Kidney epithelial cell (primary cell): Measurements from ENCODE around the gene PCDHA7. TPM values are rescaled to one million over a fixed set of nuclear protein-coding genes. Genes with fewer than 3 reads are reported as not detected.
"Not testable (repeated sequence)": the region's sequence is repeated elsewhere in the genome, so short reads cannot be mapped to it uniquely, and the experiment has no call there.

ENCODE experiments used
- DNase-seq: peaks from one replicate; pipeline ENCODE4 v3.0.0-alpha.2; 2010; ENCODE audit warnings: low read depth
- H3K27me3 ChIP-seq: 2 replicates; pipeline ENCODE4 v1.6.0; 2011; ENCODE audit warnings: low read length; ENCODE audit not compliant: control insufficient read depth, insufficient read depth
- H3K36me3 ChIP-seq: 2 replicates; pipeline ENCODE4 v1.5.1; 2011; ENCODE audit warnings: low read length; ENCODE audit not compliant: control insufficient read depth, insufficient read depth
- H3K4me3 ChIP-seq: 2 replicates; pipeline ENCODE4 v1.5.1; 2011; ENCODE audit warnings: low read depth, mild to moderate bottlenecking, control low read depth, low read length
- total RNA-seq: library from RNA; depleted of rRNA; stranded (reverse); fragments of >200 nt; gene quantifications from 2 replicates; pipeline ENCODE4 v1.2.3, GENCODE V29; 2015
- TF ChIP-seq, protein P1 (sequence below): IDR thresholded peaks from 2 replicates; pipeline ENCODE4 v1.5.1; 2011; ENCODE audit warnings: mild to moderate bottlenecking, moderate library complexity, low read length, control low read depth, inconsistent platforms; ENCODE audit not compliant: insufficient read depth, poor library complexity, severe bottlenecking

Gene PCDHA7
- total RNA-seq, 1 donor from 2014 or later = 0.25 TPM

DNA sequence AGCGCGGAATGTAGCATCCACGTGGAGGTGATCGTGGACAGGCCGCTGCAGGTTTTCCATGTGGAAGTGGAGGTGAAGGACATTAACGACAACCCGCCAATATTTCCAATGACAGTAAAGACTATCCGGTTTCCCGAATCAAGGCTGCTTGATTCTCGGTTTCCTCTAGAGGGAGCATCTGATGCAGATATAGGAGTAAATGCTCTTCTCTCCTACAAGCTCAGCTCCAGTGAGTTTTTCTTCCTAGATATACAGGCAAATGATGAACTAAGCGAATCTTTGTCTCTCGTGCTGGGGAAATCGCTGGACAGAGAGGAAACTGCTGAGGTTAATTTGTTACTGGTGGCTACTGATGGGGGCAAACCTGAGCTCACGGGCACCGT is 38.8 kb upstream of the PCDHA7 start:
- no peaks in the 10 kb centered on the region for H3K36me3 ChIP-seq
- H3K4me3 ChIP-seq = no peak overlapping the region
- H3K27me3 ChIP-seq = no peaks in the 10 kb centered on the region
- TF ChIP-seq, protein P1, sequence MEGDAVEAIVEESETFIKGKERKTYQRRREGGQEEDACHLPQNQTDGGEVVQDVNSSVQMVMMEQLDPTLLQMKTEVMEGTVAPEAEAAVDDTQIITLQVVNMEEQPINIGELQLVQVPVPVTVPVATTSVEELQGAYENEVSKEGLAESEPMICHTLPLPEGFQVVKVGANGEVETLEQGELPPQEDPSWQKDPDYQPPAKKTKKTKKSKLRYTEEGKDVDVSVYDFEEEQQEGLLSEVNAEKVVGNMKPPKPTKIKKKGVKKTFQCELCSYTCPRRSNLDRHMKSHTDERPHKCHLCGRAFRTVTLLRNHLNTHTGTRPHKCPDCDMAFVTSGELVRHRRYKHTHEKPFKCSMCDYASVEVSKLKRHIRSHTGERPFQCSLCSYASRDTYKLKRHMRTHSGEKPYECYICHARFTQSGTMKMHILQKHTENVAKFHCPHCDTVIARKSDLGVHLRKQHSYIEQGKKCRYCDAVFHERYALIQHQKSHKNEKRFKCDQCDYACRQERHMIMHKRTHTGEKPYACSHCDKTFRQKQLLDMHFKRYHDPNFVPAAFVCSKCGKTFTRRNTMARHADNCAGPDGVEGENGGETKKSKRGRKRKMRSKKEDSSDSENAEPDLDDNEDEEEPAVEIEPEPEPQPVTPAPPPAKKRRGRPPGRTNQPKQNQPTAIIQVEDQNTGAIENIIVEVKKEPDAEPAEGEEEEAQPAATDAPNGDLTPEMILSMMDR = peak; percentile 5
- no peak for DNase-seq

DNA sequence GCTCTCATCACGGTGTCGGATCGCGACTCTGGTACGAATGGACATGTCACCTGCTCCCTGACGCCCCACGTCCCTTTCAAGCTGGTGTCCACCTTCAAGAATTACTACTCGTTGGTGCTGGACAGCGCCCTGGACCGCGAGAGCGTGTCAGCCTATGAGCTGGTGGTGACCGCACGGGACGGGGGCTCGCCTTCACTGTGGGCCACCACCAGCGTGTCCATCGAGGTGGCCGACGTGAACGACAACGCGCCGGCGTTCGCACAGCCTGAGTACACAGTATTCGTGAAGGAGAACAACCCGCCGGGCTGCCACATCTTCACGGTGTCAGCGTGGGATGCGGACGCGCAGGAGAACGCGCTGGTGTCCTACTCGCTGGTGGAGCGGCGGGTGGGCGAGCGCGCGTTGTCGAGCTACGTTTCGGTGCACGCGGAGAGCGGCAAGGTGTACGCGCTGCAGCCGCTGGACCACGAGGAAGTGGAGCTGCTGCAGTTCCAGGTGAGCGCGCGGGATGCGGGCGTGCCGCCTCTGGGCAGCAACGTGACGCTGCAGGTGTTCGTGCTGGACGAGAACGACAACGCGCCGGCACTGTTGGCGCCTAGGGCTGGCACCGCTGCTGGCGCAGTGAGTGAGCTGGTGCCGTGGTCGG is 37.9 kb upstream of the PCDHA7 start:
- not testable (repeated sequence) for H3K36me3 ChIP-seq, H3K27me3 ChIP-seq, H3K4me3 ChIP-seq, DNase-seq

DNA sequence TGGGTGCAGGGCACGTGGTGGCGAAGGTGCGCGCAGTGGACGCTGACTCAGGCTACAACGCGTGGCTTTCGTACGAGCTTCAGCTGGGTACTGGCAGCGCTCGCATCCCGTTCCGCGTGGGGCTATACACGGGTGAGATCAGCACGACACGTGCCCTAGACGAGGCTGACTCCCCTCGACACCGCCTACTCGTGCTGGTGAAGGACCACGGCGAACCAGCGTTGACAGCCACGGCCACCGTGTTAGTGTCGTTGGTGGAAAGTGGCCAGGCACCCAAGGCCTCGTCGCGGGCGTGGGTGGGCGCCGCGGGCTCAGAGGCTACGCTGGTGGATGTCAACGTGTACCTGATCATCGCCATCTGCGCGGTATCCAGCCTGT is 37.4 kb upstream of the PCDHA7 start:
- Histone ChIP-seq H3K36me3 (no peaks in the 10 kb centered on the region), H3K4me3 (no peak overlapping the region), H3K27me3 (no peaks in the 10 kb centered on the region)
- TF ChIP-seq, protein P1 = no peak
- no peak for DNase-seq

DNA sequence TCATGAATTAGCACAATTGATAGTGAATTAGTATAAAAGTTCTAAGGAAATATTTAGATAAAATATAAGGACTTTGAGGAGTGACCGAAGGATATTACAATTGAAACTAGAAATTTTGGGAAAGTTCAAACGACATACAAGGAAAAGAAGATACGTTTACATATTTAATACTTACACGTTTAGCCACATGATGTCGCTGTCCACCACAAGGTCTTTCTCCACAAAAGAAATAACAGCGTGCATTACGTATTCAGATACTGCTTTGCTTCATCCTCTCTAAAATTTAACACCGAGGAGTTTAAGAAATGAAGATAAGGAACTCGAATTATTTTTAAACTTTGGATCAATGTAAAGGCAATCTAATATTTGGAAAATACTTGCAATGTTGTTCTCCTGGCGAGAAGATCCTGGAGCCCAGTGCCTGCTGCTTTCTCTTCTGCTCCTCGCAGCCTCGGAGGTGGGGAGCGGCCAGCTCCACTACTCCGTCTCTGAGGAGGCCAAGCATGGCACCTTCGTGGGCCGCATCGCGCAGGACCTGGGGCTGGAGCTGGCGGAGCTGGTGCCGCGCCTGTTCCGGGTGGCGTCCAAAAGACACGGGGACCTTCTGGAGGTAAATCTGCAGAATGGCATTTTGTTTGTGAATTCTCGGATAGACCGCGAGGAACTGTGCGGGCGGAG is 33.1 kb upstream of the PCDHA7 start, which contains the start of gene PCDHA3:
TSS of gene PCDHA3 (plus strand) at position 242 of the 678 bp plus-strand sequence.
- DNase-seq = no peak
- H3K4me3 ChIP-seq = no peak within 1 kb of the TSS

DNA sequence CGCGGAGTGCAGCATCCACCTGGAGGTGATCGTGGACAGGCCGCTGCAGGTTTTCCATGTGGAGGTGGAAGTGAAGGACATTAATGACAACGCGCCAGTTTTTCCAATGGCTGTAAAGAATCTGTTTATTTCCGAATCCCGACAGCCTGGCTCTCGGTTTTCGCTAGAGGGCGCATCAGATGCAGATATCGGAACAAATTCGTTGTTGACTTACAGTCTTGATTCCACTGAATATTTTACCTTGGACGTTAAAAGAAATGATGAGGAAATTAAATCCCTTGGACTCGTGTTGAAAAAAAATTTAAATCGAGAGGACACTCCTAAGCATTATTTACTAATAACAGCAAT is 32.6 kb upstream of the PCDHA7 start:
- Histone ChIP-seq H3K36me3 (no peaks in the 10 kb centered on the region), H3K4me3 (no peak overlapping the region), H3K27me3 (no peaks in the 10 kb centered on the region)
- no peak for DNase-seq
- TF ChIP-seq, protein P1 = peak; percentile 16

More for the DNA sequence above, 33.1 kb upstream of the PCDHA7 start, which contains the start of gene PCDHA3:
- Histone ChIP-seq H3K36me3 (no peaks in the 10 kb centered on the region), H3K27me3 (no peaks in the 10 kb centered on the region)
- TF ChIP-seq, protein P1 = no peak

DNA sequence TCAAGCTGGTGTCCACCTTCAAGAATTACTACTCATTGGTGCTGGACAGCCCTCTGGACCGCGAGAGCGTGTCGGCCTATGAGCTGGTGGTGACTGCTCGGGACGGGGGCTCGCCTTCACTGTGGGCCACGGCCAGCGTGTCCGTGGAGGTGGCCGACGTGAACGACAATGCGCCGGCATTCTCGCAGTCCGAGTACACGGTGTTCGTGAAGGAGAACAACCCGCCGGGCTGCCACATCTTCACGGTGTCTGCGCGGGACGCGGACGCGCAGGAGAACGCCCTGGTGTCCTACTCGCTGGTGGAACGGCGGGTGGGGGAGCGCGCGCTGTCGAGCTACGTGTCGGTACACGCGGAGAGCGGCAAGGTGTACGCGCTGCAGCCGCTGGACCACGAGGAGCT is 31.7 kb upstream of the PCDHA7 start:
- not testable (repeated sequence) for H3K27me3 ChIP-seq, H3K36me3 ChIP-seq, H3K4me3 ChIP-seq, DNase-seq

DNA sequence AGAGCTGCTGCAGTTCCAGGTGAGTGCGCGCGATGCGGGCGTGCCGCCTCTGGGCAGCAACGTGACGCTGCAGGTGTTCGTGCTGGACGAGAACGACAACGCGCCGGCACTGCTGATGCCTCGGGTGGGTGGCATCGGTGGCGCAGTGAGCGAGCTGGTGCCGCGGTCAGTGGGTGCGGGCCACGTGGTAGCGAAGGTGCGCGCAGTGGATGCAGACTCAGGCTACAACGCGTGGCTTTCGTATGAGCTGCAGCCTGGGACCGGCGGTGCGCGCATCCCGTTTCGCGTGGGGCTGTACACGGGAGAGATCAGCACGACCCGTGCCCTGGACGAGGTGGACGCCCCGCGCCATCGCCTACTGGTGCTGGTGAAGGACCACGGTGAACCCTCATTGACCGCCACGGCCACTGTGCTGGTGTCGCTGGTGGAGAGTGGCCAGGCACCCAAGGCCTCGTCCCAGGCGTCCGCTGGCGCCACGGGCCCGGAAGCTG is 31.2 kb upstream of the PCDHA7 start:
- DNase-seq = no peak

More for the DNA sequence above, 31.2 kb upstream of the PCDHA7 start:
- TF ChIP-seq, protein P1 = no peak
- H3K4me3 ChIP-seq = no peak overlapping the region
- H3K36me3 ChIP-seq = no peaks in the 10 kb centered on the region
- H3K27me3 ChIP-seq = no peaks in the 10 kb centered on the region
